ENCODE data around the gene DBNDD1. TPM values are rescaled to one million over a fixed set of nuclear protein-coding genes. Genes with fewer than 3 reads are reported as not detected.

DBNDD1 gene
- total RNA-seq, 1 donor from 2014 or later, result 40.7 TPM

DNA sequence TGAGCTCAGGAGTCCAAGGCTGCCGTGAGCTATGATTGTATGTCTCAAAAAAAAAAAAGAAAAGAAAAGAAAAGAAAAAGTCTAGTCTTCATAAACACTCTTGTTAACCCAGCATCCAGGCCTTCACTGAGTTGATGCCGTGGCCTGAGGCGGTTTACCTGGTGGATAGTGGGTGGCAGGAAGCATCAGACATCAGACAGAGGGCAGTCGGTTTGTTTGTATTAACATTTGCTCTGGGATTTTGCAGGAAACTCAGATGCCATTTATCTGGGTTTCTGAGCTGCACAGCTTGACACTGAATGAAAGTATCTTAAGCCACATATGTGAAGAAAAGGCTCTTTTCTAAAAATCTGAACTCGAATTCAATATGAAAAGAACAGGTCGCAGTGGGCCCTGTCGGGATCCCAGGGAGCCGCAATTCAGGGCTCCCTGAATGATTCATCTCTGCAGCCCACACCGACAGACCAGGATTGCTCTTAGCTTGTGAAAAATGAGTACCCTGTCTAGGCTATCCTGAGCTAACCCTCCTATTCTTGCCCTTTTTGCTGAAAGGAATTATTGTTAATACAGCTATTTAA, 1.1 kb upstream of the DBNDD1 start:
- TF ChIP-seq, protein P1, sequence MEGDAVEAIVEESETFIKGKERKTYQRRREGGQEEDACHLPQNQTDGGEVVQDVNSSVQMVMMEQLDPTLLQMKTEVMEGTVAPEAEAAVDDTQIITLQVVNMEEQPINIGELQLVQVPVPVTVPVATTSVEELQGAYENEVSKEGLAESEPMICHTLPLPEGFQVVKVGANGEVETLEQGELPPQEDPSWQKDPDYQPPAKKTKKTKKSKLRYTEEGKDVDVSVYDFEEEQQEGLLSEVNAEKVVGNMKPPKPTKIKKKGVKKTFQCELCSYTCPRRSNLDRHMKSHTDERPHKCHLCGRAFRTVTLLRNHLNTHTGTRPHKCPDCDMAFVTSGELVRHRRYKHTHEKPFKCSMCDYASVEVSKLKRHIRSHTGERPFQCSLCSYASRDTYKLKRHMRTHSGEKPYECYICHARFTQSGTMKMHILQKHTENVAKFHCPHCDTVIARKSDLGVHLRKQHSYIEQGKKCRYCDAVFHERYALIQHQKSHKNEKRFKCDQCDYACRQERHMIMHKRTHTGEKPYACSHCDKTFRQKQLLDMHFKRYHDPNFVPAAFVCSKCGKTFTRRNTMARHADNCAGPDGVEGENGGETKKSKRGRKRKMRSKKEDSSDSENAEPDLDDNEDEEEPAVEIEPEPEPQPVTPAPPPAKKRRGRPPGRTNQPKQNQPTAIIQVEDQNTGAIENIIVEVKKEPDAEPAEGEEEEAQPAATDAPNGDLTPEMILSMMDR (conservative IDR thresholded peaks at IDR 0.05; ENCODE audit: low read depth, low read length), result no peak
- H3K4me3 ChIP-seq (ENCODE audit: low read depth, low read length), result peak overlapping the region; percentile 71
- DNase-seq (ENCODE audit: low read depth), result no peak

DNA sequence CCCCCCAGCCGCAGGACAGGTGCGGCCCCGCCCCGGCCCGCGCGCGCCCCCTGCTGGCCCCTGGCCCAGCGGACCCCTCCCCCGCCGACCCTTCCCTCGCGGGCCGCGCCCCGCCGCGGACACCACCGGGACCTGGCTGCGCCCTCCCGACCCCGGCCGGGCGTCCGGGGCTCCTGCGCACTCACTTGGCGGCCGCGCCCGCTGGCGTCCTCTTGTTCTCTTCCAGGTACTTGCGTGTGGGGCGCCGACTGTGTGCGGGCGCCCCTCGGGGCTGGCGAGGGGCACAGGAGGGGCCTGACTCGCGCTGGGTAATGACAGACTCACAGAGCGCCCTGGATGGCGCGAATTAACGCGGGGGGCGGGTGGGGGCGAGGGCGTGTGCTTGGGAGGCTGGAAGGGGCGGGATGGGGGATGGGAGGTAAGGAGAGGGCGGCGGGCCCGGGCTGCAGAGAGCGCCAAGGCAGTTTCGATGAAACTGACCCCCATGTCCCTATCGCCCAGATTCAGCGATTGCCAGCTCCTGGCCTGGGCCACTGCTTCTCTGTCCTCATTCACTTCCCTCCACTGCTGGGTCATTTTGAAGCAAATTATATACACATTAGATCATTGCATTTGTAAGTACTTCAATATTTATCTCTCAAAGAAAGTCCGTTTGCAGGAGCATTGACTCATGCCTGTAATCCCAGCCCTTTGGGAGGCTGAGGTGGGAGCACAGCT, 445 bp upstream of the DBNDD1 start:
- TF ChIP-seq, protein P1 (conservative IDR thresholded peaks at IDR 0.05; ENCODE audit: low read depth, low read length), result peak; percentile 20
- peak overlapping the region; percentile 71 for H3K4me3 ChIP-seq (ENCODE audit: low read depth, low read length)
- DNase-seq (ENCODE audit: low read depth), result no peak

DNA sequence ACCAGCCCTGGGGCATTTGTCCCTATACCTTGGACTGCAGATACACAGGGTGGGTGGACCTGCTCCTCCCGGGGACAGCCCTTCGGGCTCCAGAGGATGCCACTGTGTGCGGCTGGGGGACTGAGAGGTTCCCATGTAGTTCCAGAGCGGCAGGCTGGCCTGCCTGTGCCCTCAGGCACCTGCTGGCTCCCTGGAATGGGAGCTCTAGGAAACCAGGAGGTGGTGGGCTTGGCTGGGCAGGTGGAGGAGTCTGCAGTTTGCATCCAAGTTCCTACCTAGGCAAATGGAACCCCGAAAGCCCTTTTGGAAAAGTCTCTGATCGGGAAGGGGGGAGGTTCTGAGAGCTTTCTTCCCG, 982 bp downstream of the DBNDD1 start:
- H3K4me3 ChIP-seq (ENCODE audit: low read depth, low read length), result peak overlapping the region; percentile 71
- TF ChIP-seq, protein P1 (conservative IDR thresholded peaks at IDR 0.05; ENCODE audit: low read depth, low read length), result no peak
- no peak for DNase-seq (ENCODE audit: low read depth)

DNA sequence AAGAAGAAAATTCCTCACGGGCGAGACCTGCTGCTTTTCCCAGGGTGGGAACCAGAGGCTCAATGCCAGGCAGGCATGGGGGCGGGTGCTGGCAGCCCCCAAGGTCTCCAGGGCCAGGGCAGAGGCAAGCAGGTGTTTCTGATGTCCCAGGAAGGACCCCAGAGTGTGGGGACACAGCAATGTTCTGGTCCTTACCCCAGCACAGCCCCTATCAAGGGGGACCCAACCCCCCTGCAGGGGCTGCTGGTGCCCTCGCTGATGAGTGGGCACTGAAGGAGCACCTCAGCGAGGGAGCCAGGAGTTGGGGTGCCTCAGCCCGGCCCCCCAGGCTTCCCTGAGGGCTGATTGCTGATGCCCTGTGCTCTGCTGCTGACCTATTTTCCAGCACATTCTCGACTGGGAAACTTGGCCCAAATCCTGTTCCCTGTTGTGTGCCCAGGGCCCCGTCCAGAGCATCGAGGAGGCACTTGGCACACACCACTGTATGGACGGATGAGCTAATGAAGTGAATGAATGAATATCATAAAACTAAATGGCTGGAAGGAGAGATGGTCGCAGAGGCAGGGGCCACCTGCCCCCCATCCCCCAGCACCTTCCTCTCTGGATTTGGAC, 2.8 kb downstream of the DBNDD1 start:
- DNase-seq (ENCODE audit: low read depth), result no peak
- TF ChIP-seq, protein P1 (conservative IDR thresholded peaks at IDR 0.05; ENCODE audit: low read depth, low read length), result no peak
- H3K4me3 ChIP-seq (ENCODE audit: low read depth, low read length), result no peak overlapping the region

DNA sequence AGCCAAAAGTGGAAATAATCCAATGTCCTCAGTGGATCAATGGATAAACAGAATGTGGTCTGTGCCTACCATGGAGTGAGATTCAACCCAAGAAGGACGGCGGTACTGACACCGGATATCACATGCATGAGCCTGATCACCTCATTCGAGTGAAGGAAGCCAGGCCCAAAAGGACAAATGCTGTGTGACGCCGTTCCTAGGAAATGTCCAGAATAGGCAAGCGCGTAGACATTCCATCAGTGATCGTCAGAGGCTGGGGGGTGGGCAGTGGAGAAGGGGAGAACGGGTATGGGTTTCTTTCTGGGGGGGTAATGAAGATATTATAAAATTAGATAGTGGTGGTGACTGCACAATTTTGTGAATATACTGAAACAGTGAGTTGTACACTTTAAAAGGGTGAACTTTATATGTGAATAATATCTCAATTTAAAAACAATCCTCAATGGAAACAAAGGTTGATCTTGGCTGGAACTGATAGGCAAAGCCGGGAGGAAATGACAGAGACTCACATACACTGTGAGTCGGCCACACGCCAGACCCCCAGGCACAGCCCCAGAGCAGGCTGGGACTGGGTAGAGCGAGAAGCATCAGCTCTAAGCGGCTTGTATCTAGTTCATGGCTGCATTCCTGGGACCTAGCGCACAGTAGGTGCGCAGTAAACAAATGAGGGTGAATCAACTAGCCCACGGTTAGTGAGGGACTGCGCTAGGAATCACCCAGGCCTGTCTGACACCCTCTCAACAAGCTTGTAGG, 3.5 kb downstream of the DBNDD1 start:
- TF ChIP-seq, protein P1 (conservative IDR thresholded peaks at IDR 0.05; ENCODE audit: low read depth, low read length), result no peak
- no peak for DNase-seq (ENCODE audit: low read depth)
- H3K4me3 ChIP-seq (ENCODE audit: low read depth, low read length), result no peak overlapping the region

DNA sequence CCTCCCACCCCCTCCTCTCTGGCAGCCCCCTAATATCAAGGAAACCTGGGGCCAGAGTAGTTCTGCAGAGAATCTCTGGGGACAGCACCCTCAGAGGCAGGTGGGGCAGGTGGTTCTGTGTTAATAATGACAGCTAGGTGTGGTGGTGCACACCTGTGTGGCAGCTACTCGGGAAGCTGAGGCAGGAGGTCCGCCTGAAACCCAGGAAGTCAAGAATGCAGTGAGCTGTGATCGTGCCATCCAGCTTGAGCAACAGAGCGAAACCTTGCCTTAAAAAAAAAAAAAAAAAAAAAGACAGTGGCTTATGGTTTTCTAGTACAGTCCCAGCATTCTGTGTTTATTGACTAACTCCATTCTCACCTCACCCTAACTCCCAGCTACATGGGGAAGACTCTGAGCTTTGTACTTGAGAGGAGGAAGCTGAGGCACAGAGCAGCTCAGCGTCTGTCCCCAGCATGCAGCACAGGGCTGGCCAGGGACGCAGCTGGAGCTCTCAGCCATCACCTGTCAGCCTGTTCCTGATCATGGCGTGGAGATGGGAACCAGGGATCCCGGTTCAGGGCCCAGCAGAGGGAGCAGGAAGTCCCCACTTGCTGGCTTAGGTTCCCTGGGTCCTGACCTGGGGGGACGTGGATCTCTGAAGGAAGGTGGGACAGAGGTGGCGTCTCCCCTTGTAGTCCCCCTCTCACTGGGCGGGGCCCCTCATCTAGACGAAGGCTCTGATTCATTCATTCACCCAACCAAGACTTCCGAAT, 6.1 kb downstream of the DBNDD1 start:
- DNase-seq (ENCODE audit: low read depth), result no peak
- TF ChIP-seq, protein P1 (conservative IDR thresholded peaks at IDR 0.05; ENCODE audit: low read depth, low read length), result no peak
- no peak overlapping the region for H3K4me3 ChIP-seq (ENCODE audit: low read depth, low read length)

Data from epithelial cell of proximal tubule (primary cell).